Testis (tissue), 2 donors: ENCODE results near the gene BRAT1.

Source experiments
- CTCF ChIP-seq, 3 experiments: fragments of 450-650 bp in 2 of 3; fragments of 200-600 bp in 1 of 3; sonication (generic) in 1 of 3; IDR thresholded peaks; one replicate each; pipeline ENCODE4 v1.5.1; 2016 to 2019; ENCODE audit warnings: antibody characterized with exemption in 3 of 3, mild to moderate bottlenecking in 2 of 3, moderate library complexity in 1 of 3
- POLR2A ChIP-seq: fragments of 450-650 bp; IDR thresholded peaks from one replicate; pipeline ENCODE4 v1.6.1; 2017; ENCODE audit warnings: antibody characterized with exemption, mild to moderate bottlenecking, moderate library complexity

DNA sequence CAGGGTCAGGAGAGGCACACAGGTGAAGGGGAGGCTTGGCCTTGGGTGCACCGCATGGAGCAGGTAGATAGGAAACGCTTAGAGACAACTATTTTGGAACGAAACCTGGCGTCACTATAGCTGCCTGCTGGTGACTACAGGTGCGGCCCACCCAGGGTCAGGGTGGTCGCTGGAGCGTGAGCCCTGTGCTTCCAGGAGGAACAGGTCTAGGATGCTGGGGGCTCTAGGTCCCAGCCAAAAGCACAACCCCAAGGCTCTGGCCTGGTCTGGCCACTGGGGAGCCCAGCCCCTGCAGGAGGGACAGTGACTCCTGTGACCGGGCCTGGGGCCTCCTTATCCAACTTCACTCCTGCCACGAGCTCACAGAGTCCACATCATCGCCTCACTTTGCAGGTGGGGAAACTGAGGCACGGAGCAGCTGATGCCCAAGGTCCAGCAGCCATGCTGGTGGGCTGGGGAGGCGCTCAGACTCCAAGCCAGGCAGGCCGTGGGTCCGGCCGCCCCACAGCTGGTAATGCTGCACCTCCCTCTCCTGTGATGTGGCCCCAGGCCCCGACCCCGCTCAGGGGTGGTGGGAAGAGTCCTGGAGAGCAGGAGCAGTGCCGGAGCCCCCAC, 26.7 kb downstream of the BRAT1 start:
- TF ChIP-seq POLR2A (no peak), CTCF (IDR thresholded peaks at IDR 0.05) (no peak)
